ENCODE data around the gene CD96. TPM values are rescaled to one million over a fixed set of nuclear protein-coding genes. Genes with fewer than 3 reads are reported as not detected.

CD96 gene
- total and polyA plus RNA-seq, 2 donors (not counting 3 experiments of a cell fraction or from before 2014, with no cell fraction given) = not detected

GRCh38 chr3:111496894-111497559 is 45.0 kb upstream of the CD96 start:
- H2AFZ ChIP-seq (ENCODE audit: low read depth, low read length) = no peak overlapping the region
- BruUV-seq (replicated peaks) = no TSS peak

More at GRCh38 chr3:111496894-111497559, 45.0 kb upstream of the CD96 start:
- Histone ChIP-seq H3K4me2 (ENCODE audit: insufficient read depth, low read length) (no peak overlapping the region), H3K27ac (ENCODE audit: insufficient read depth, low read depth, low read length) (no peak overlapping the region), H3K36me3 (ENCODE audit: control insufficient read depth in 2 of 2, extremely low read depth in 1 of 2, insufficient read depth in 2 of 2, low read length in 2 of 2) (no peaks in the 10 kb centered on the region), H3K27me3 (ENCODE audit: control insufficient read depth in 2 of 2, insufficient read depth in 2 of 2, low read length in 2 of 2) (no peaks in the 10 kb centered on the region), H3K4me3 (replicated peaks in 1 of 3; ENCODE audit: insufficient read depth in 1 of 3, low read depth in 1 of 3, low read length in 3 of 3) (no peak overlapping the region), H3K9me3 (replicated peaks; ENCODE audit: control insufficient read depth, insufficient read depth, low read length) (no peaks in the 10 kb centered on the region), H3K9ac (replicated peaks; ENCODE audit: extremely low read depth, insufficient read depth, low read length) (no peak overlapping the region), H3K9me1 (replicated peaks; ENCODE audit: control insufficient read depth, extremely low read depth, insufficient read depth, low read length) (peaks cover 3% of the 10 kb centered on the region), H3K4me1 (ENCODE audit: control insufficient read depth, extremely low read depth, insufficient read depth, low read length) (no peaks in the 10 kb centered on the region), H3K79me2 (ENCODE audit: control insufficient read depth, insufficient read depth, low read length) (no peaks in the 10 kb centered on the region), H4K20me1 (replicated peaks; ENCODE audit: control insufficient read depth, extremely low read depth, insufficient read depth, low read length) (no peaks in the 10 kb centered on the region)
- DNase-seq (ENCODE audit: low read depth, low spot score) (no peak), FAIRE-seq (no peak)
- POLR2A ChIA-PET = no interaction called here
- CTCF ChIA-PET = no interaction called here
- dilution Hi-C loops (cut with MboI; ENCODE audit: extremely low pct_ligation_motif_present, low sequenced_read_pairs) (no loop called here), intact Hi-C loops (cut with micrococcal nuclease) (no loop called here)
- TF ChIP-seq EZH2 (IDR thresholded peaks at IDR 0.05; ENCODE audit: borderline replicate concordance, low read depth, low read length, severe bottlenecking) = no peak
- no peak for TF ChIP-seq MYC (IDR thresholded peaks at IDR 0.05; ENCODE audit: low read depth, low read length)
- no peak for TF ChIP-seq POLR2A (IDR thresholded peaks at IDR 0.05; ENCODE audit: low read depth, low read length)
- TF ChIP-seq FOS (IDR thresholded peaks at IDR 0.05; ENCODE audit: borderline replicate concordance, insufficient read depth, low read length) = no peak
- no peak for TF ChIP-seq POLR2AphosphoS5 (IDR thresholded peaks at IDR 0.05; ENCODE audit: insufficient read depth, low read depth, low read length)
- TF ChIP-seq JUN (IDR thresholded peaks at IDR 0.05; ENCODE audit: borderline replicate concordance, insufficient read depth, insufficient read length, low read depth) = no peak
- no peak for TF ChIP-seq MAX (IDR thresholded peaks at IDR 0.05; ENCODE audit: insufficient read depth, insufficient read length)
- no peak for TF ChIP-seq GATA2 (IDR thresholded peaks at IDR 0.05; ENCODE audit: insufficient read depth, insufficient read length, low read depth, low read length)
- TF ChIP-seq, protein P1, sequence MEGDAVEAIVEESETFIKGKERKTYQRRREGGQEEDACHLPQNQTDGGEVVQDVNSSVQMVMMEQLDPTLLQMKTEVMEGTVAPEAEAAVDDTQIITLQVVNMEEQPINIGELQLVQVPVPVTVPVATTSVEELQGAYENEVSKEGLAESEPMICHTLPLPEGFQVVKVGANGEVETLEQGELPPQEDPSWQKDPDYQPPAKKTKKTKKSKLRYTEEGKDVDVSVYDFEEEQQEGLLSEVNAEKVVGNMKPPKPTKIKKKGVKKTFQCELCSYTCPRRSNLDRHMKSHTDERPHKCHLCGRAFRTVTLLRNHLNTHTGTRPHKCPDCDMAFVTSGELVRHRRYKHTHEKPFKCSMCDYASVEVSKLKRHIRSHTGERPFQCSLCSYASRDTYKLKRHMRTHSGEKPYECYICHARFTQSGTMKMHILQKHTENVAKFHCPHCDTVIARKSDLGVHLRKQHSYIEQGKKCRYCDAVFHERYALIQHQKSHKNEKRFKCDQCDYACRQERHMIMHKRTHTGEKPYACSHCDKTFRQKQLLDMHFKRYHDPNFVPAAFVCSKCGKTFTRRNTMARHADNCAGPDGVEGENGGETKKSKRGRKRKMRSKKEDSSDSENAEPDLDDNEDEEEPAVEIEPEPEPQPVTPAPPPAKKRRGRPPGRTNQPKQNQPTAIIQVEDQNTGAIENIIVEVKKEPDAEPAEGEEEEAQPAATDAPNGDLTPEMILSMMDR (IDR thresholded peaks at IDR 0.05; ENCODE audit: extremely low read depth in 1 of 2, insufficient read depth in 1 of 2, low read depth in 1 of 2, low read length in 2 of 2) = no peak

Data from endothelial cell of umbilical vein (primary cell).